GM12878 (cell line): Measurements from ENCODE around the gene SPATA46. TPM values are rescaled to one million over a fixed set of nuclear protein-coding genes. Genes with fewer than 3 reads are reported as not detected.

Source experiments
- ATAC-seq: fragments of 200-7000 bp; cut with Tn5 transposase; 3 replicates; pipeline ENCODE4 v1.9.1; 2020; ENCODE audit warnings: mild to moderate bottlenecking, moderate library complexity
- BruUV-seq: library from RNA; stranded (reverse); fragments of 400-500 nt; replicated peaks from 2 replicates; lab custom pipeline; 2021; lab: Mats Ljungman, UMichigan
- CTCF ChIA-PET: fragments of 300-600 bp; sonication (Branson Sonifier 250); formaldehyde crosslinking; extraction: SDS; loops from one replicate; lab custom pipeline; 2021; ENCODE audit warnings: inconsistent platforms; lab: Yijun Ruan, JAX
- POLR2A ChIA-PET: fragments of 350-600 bp; formaldehyde crosslinking; extraction: SDS; loops from one replicate; lab custom pipeline; 2021; ENCODE audit warnings: inconsistent platforms; lab: Charles Lee
- RAD21 ChIA-PET: fragments of 300-600 bp; sonication (Branson Sonifier 250); formaldehyde crosslinking; loops from one replicate; lab custom pipeline; 2023; ENCODE audit warnings: antibody characterized with exemption; ENCODE audit not compliant: unreplicated experiment; lab: Charles Lee
- SMC1A ChIA-PET: fragments of 300-600 bp; sonication (Branson Sonifier 250); formaldehyde crosslinking; loops from one replicate; lab custom pipeline; 2023; ENCODE audit not compliant: unreplicated experiment, uncharacterized antibody; lab: Charles Lee
- DNase-seq: peaks from one replicate; pipeline ENCODE4 v3.0.0-alpha.2; 2011; ENCODE audit warnings: low read depth, low spot score
- FAIRE-seq: peaks from 3 replicates; lab custom pipeline; 2011; peaks lifted over from hg19 to GRCh38; lab: Jason Lieb, UNC
- H2AFZ ChIP-seq: 2 replicates; pipeline ENCODE4 v1.6.0; 2011; ENCODE audit warnings: low read depth, low read length, control low read depth; ENCODE audit not compliant: control insufficient read depth
- H3K27ac ChIP-seq: 2 replicates; pipeline ENCODE4 v1.5.1; 2011; ENCODE audit warnings: control low read depth; ENCODE audit not compliant: control insufficient read depth, insufficient read depth
- H3K27me3 ChIP-seq, 2 experiments: replicated peaks in 1 of 2; 2 replicates each; pipeline versions ENCODE4 v1.6.0 to v1.6.1; 2011; ENCODE audit warnings: low read length in 1 of 2; ENCODE audit not compliant: control insufficient read depth in 2 of 2, insufficient read depth in 2 of 2
- H3K36me3 ChIP-seq, 2 experiments: 2 replicates each; pipeline ENCODE4 v1.5.1; 2011; ENCODE audit warnings: low read length in 1 of 2; ENCODE audit not compliant: control insufficient read depth in 2 of 2, insufficient read depth in 2 of 2
- H3K4me1 ChIP-seq: 2 replicates; pipeline ENCODE4 v1.6.1; 2011; ENCODE audit warnings: mild to moderate bottlenecking, low read length, moderate library complexity, mixed read lengths; ENCODE audit not compliant: control insufficient read depth, insufficient read depth
- H3K4me2 ChIP-seq: 2 replicates; pipeline ENCODE4 v1.6.0; 2011; ENCODE audit warnings: control low read depth; ENCODE audit not compliant: control insufficient read depth, insufficient read depth
- H3K4me3 ChIP-seq: fragments of 200-600 bp; sonication (generic); 2 replicates; pipeline ENCODE4 v1.5.1; 2016
- H3K79me2 ChIP-seq: 2 replicates; pipeline ENCODE4 v1.6.0; 2011; ENCODE audit warnings: low read length; ENCODE audit not compliant: control insufficient read depth, insufficient read depth
- H3K9ac ChIP-seq: 2 replicates; pipeline ENCODE4 v1.8.0; 2011; ENCODE audit warnings: low read length, control low read depth, mixed read lengths; ENCODE audit not compliant: control insufficient read depth, insufficient read depth
- H3K9me3 ChIP-seq: replicated peaks from 3 replicates; pipeline ENCODE4 v1.5.1; 2011; ENCODE audit warnings: mild to moderate bottlenecking, low read length; ENCODE audit not compliant: control insufficient read depth, insufficient read depth
- H4K20me1 ChIP-seq: 2 replicates; pipeline ENCODE4 v1.6.0; 2011; ENCODE audit not compliant: control insufficient read depth, insufficient read depth
- BHLHE40 ChIP-seq, 2 experiments: fragments of 450-650 bp in 1 of 2; IDR thresholded peaks; 2 replicates each; pipeline ENCODE4 v1.6.1; 2011 to 2017; ENCODE audit warnings: low read depth in 2 of 2, borderline replicate concordance in 1 of 2, improper control_type of control experiment in 1 of 2, low read length in 1 of 2, mild to moderate bottlenecking in 1 of 2
- DPF2 ChIP-seq: fragments of 450-650 bp; IDR thresholded peaks from 2 replicates; pipeline ENCODE4 v1.6.1; 2017; ENCODE audit warnings: mild to moderate bottlenecking
- KLF5 ChIP-seq: fragments of 450-650 bp; IDR thresholded peaks from 2 replicates; pipeline ENCODE4 v1.6.1; 2014; ENCODE audit warnings: mild to moderate bottlenecking; ENCODE audit not compliant: partially characterized antibody
- NFYA ChIP-seq: IDR thresholded peaks from 2 replicates; pipeline ENCODE4 v1.6.1; 2011; ENCODE audit warnings: low read depth, mild to moderate bottlenecking, low read length, improper control_type of control experiment, borderline replicate concordance
- PML ChIP-seq: IDR thresholded peaks from 2 replicates; pipeline ENCODE4 v1.6.1; 2012; ENCODE audit warnings: low read length, inconsistent platforms
- SPI1 ChIP-seq: IDR thresholded peaks from 2 replicates; pipeline ENCODE4 v1.6.1; 2011; ENCODE audit warnings: low read depth, mild to moderate bottlenecking, low read length, moderate library complexity, borderline replicate concordance; ENCODE audit not compliant: insufficient read depth
- SREBF1 ChIP-seq: IDR thresholded peaks from 2 replicates; pipeline ENCODE4 v1.6.1; 2012; ENCODE audit warnings: mild to moderate bottlenecking, low read length
- SUPT20H ChIP-seq: IDR thresholded peaks from 2 replicates; pipeline ENCODE4 v1.6.1; 2011; ENCODE audit warnings: low read depth, mild to moderate bottlenecking, low read length, moderate library complexity, borderline replicate concordance; ENCODE audit not compliant: control insufficient read depth
- TBL1XR1 ChIP-seq: IDR thresholded peaks from 2 replicates; pipeline ENCODE4 v1.6.1; 2012; ENCODE audit warnings: low read depth, low read length, improper control_type of control experiment
- TCF12 ChIP-seq: IDR thresholded peaks from 2 replicates; pipeline ENCODE4 v1.6.1; 2011; ENCODE audit warnings: low read depth, mild to moderate bottlenecking, low read length
- TCF3 ChIP-seq: IDR thresholded peaks from 2 replicates; pipeline ENCODE4 v1.6.1; 2012; ENCODE audit warnings: low read depth, mild to moderate bottlenecking, low read length, borderline replicate concordance; ENCODE audit not compliant: insufficient read depth
- WRNIP1 ChIP-seq: IDR thresholded peaks from 2 replicates; pipeline ENCODE4 v1.6.1; 2011; ENCODE audit warnings: low read depth, low read length, improper control_type of control experiment, borderline replicate concordance
- YY1 ChIP-seq: IDR thresholded peaks from 2 replicates; pipeline ENCODE4 v1.6.1; 2011; ENCODE audit warnings: low read depth, mild to moderate bottlenecking, low read length
- ZBED1 ChIP-seq: IDR thresholded peaks from 2 replicates; pipeline ENCODE4 v1.6.1; 2016; ENCODE audit warnings: borderline replicate concordance
- ZNF207 ChIP-seq: fragments of 450-650 bp; IDR thresholded peaks from 2 replicates; pipeline ENCODE4 v1.6.1; 2014; ENCODE audit warnings: antibody characterized with exemption, mild to moderate bottlenecking, borderline replicate concordance
- ZNF384 ChIP-seq: IDR thresholded peaks from 2 replicates; pipeline ENCODE4 v1.6.1; 2012; ENCODE audit warnings: low read depth, mild to moderate bottlenecking, low read length, improper control_type of control experiment, borderline replicate concordance
- WGBS: methylation state at CpG from one replicate; pipeline ENCODE4 v1.1.6; 2016; ENCODE audit warnings: low lambda C conversion rate; ENCODE audit not compliant: insufficient replicate concordance, insufficient coverage; ENCODE audit errors: missing lambda C conversion rate; 5-methylcytosine and 5-hydroxymethylcytosine counted together
- in situ Hi-C: fragments of 300-500 bp; cut with MboI; formaldehyde crosslinking; loops from 9 replicates; pipeline ENCODE4 v1.14.3; 2018; ENCODE audit warnings: mixed read lengths
- intact Hi-C: fragments of 100-400 bp; cut with micrococcal nuclease; formaldehyde crosslinking; loops from one replicate; pipeline ENCODE4 v1.14.2; 2022; ENCODE audit not compliant: unreplicated experiment
- polyA plus RNA-seq, 11 experiments: library from polyadenylated mRNA; depleted of rRNA in 4 of 11; unstranded in 6 of 11; stranded (reverse) in 5 of 11; fragments of >200 nt; fragmentation: Nextera tagmentation in 4 of 11; fragmentation: Illumina TruSeq in 1 of 11; extraction: Ambion mirVana in 4 of 11; extraction: Trizol in 1 of 11; gene quantifications; 1 replicate in 1 of 11; 2 replicates in 10 of 11; pipeline versions ENCODE4 v1.2.1 to v1.2.3, GENCODE V29; 2011 to 2016; ENCODE audit warnings: inconsistent platforms in 2 of 11, missing spikeins in 2 of 11, low read depth in 1 of 11
- total RNA-seq, 4 experiments: library from RNA; depleted of rRNA in 3 of 4; stranded (reverse); fragments of >200 nt in 3 of 4; fragmentation: Illumina TruSeq in 1 of 4; extraction: Trizol in 1 of 4; gene quantifications; 2 replicates each; pipeline versions ENCODE4 v1.2.1 to v1.2.3, GENCODE V29; 2013 to 2021
- TF ChIP-seq, protein P1 (sequence below): fragments of 450-650 bp; IDR thresholded peaks from 2 replicates; pipeline ENCODE4 v1.6.1; 2017; ENCODE audit warnings: mild to moderate bottlenecking, low read depth, inconsistent platforms; ENCODE audit not compliant: poor library complexity, severe bottlenecking
- TF ChIP-seq, protein P2 (sequence below): fragments of 450-650 bp; conservative IDR thresholded peaks from 2 replicates; pipeline ENCODE4 v1.6.1; 2017; ENCODE audit warnings: mild to moderate bottlenecking, moderate library complexity

SPATA46 gene
- total and polyA plus RNA-seq, 10 of the 15 experiments (the other 5 are each of a cell fraction or from before 2014, with no cell fraction given), result not detected

DNA sequence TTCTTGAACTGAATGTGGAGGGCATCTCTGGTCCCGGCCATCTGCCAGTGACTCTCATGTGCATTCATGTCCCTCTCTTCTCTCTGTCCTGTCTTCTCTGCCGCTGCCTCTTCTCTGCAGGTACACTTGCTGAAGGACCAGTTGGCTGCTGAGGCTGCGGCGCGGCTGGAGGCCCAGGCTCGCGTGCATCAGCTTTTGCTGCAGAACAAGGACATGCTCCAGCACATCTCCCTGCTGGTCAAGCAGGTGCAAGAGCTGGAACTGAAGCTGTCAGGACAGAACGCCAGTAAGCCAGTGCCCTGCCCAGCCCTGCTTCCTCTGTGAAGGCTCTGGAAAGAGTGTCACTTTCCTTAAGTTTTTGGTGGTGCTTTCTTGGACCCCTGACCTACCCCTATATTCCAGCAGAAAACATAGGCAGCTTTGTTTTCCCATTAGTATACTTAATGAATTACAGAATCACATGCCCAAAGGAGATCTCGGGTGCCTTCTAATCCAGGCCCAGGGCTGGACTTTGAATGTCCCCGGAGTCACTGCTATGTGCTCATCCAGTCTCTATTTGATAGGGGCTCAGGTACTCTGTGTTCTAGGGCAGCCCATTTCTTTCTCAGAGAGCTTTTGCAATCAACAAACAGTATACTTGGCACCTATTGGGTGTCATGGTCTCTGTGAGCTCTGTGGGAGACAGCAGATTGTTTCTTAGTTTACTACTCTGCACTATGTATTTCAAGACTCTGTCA lies 11.2 kb downstream of the SPATA46 start (continued):
- no peak for TF ChIP-seq TCF3
- TF ChIP-seq TBL1XR1, result no peak
- TF ChIP-seq SUPT20H, result no peak

DNA sequence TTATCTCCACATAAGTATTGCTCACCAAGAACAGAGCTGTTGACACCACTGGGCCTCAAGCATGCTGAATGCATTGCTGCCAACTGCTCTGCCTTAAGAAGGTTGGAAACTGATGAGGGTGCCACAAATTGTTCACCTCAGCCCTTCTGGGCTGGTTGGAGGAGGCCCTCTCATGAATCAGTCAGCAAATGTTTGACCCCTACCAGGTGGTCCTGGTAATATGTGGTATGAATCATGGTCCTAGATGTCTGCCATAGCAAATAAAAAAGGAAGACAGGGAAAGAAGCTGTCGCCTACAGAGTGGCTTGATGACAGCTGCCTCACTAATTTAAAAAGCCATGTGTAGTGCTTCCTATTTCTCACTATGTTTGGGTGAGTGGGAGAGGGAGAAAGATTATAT lies 12.2 kb downstream of the SPATA46 start:
- Histone ChIP-seq H3K79me2 (no peaks in the 10 kb centered on the region), H3K27ac (no peak overlapping the region), H4K20me1 (no peaks in the 10 kb centered on the region), H3K27me3 (no peaks in the 10 kb centered on the region), H3K4me2 (no peak overlapping the region), H3K9me3 (no peaks in the 10 kb centered on the region), H3K9ac (no peak overlapping the region), H3K36me3 (no peaks in the 10 kb centered on the region), H2AFZ (no peak overlapping the region), H3K4me1 (peaks cover 17% of the 10 kb centered on the region), H3K4me3 (no peak overlapping the region)
- ATAC-seq, result no peak
- no TSS peak for BruUV-seq
- FAIRE-seq, result no peak
- WGBS, result 0% methylated on average over 1 of the region's 1 CpG
- ChIA-PET SMC1A (interaction anchor here (0.6 to 2.2 kb wide), 3 partner anchors 8 to 60 kb away, joined by 5 to 17 read pairs (median 6); no protein-coding TSS in a partner anchor), POLR2A (interaction anchor here (0.8 kb wide), 1 partner anchor 23 kb away, joined by 3 read pairs; no protein-coding TSS in a partner anchor), RAD21 (no interaction called here), CTCF (interaction anchor here (8.0 kb wide), 1 partner anchor 27 kb away, joined by 104 read pairs; no protein-coding TSS in a partner anchor)
- in situ Hi-C loops, result no loop called here
- intact Hi-C loops, result no loop called here
- no peak for DNase-seq
- no peak for TF ChIP-seq BHLHE40 (IDR thresholded peaks at IDR 0.05; ENCODE audit: borderline replicate concordance in 1 of 2, low read depth in 2 of 2, low read length in 1 of 2)
- no peak for TF ChIP-seq ZNF207
- TF ChIP-seq, protein P1, sequence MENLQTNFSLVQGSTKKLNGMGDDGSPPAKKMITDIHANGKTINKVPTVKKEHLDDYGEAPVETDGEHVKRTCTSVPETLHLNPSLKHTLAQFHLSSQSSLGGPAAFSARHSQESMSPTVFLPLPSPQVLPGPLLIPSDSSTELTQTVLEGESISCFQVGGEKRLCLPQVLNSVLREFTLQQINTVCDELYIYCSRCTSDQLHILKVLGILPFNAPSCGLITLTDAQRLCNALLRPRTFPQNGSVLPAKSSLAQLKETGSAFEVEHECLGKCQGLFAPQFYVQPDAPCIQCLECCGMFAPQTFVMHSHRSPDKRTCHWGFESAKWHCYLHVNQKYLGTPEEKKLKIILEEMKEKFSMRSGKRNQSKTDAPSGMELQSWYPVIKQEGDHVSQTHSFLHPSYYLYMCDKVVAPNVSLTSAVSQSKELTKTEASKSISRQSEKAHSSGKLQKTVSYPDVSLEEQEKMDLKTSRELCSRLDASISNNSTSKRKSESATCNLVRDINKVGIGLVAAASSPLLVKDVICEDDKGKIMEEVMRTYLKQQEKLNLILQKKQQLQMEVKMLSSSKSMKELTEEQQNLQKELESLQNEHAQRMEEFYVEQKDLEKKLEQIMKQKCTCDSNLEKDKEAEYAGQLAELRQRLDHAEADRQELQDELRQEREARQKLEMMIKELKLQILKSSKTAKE, result no peak
- no peak for TF ChIP-seq ZNF384
- TF ChIP-seq KLF5, result no peak
- TF ChIP-seq SREBF1, result no peak
- no peak for TF ChIP-seq TCF12
- TF ChIP-seq NFYA, result no peak
- TF ChIP-seq YY1, result no peak
- no peak for TF ChIP-seq SPI1
- no peak for TF ChIP-seq PML
- TF ChIP-seq WRNIP1, result no peak
- TF ChIP-seq DPF2, result no peak
- TF ChIP-seq ZBED1, result no peak
- TF ChIP-seq, protein P2, sequence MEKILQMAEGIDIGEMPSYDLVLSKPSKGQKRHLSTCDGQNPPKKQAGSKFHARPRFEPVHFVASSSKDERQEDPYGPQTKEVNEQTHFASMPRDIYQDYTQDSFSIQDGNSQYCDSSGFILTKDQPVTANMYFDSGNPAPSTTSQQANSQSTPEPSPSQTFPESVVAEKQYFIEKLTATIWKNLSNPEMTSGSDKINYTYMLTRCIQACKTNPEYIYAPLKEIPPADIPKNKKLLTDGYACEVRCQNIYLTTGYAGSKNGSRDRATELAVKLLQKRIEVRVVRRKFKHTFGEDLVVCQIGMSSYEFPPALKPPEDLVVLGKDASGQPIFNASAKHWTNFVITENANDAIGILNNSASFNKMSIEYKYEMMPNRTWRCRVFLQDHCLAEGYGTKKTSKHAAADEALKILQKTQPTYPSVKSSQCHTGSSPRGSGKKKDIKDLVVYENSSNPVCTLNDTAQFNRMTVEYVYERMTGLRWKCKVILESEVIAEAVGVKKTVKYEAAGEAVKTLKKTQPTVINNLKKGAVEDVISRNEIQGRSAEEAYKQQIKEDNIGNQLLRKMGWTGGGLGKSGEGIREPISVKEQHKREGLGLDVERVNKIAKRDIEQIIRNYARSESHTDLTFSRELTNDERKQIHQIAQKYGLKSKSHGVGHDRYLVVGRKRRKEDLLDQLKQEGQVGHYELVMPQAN, result no peak
